Inferior parietal cortex (tissue), 1 donor: Measurements from ENCODE around the gene C6orf15.

ENCODE experiments used
- DNase-seq: peaks from one replicate; pipeline ENCODE4 v3.0.0-alpha.2; 2016; ENCODE audit errors: extremely low spot score

Gene C6orf15

GRCh38 chr6:31130751-31131150 is 18.4 kb upstream of the C6orf15 start:
- DNase-seq = no peak

- DNase-seq = no peak
Measured at GRCh38 chr6:31129130-31129529, 16.8 kb upstream of the C6orf15 start.

- peak; percentile 74 for DNase-seq
Measured at GRCh38 chr6:31128093-31128676, 15.8 kb upstream of the C6orf15 start.

- DNase-seq = no peak
Measured at GRCh38 chr6:31126396-31127175, 14.2 kb upstream of the C6orf15 start.

GRCh38 chr6:31125586-31126363 is 13.4 kb upstream of the C6orf15 start:
- no peak for DNase-seq

GRCh38 chr6:31125162-31125561 is 12.8 kb upstream of the C6orf15 start:
- DNase-seq = no peak

- peak; percentile 20 for DNase-seq
Measured at GRCh38 chr6:31122791-31123706, 10.7 kb upstream of the C6orf15 start.

GRCh38 chr6:31121131-31121790 is 8.9 kb upstream of the C6orf15 start:
- DNase-seq = no peak

GRCh38 chr6:31120151-31120915 is 8.0 kb upstream of the C6orf15 start, which contains the start of gene CDSN:
Gene CDSN (minus strand): TSS chr6:31120446. CDS start chr6:31120419, 27 bp downstream.
- no peak for DNase-seq

- DNase-seq = no peak
Measured at GRCh38 chr6:31118178-31118577, 5.8 kb upstream of the C6orf15 start.

GRCh38 chr6:31116661-31117385 is 4.4 kb upstream of the C6orf15 start:
- DNase-seq = no peak

- DNase-seq = no peak
Measured at GRCh38 chr6:31115941-31116560, 3.7 kb upstream of the C6orf15 start.

- peak; percentile 36 for DNase-seq
Measured at GRCh38 chr6:31114970-31115849, 2.8 kb upstream of the C6orf15 start.

GRCh38 chr6:31114541-31114878 is 2.1 kb upstream of the C6orf15 start, which contains the start of gene PSORS1C1:
Gene PSORS1C1 (plus strand): TSS chr6:31114800. CDS start chr6:31129633, 14,833 bp downstream.
- DNase-seq = peak; percentile 27

GRCh38 chr6:31113861-31114540 is 1.6 kb upstream of the C6orf15 start:
- no peak for DNase-seq

GRCh38 chr6:31111712-31112111 is 663 bp downstream of the C6orf15 start:
- no peak for DNase-seq

GRCh38 chr6:31110825-31111582 is 1.4 kb downstream of the C6orf15 start:
- no peak for DNase-seq
